Osteoblast (primary cell): ENCODE data around the gene TSFM. TPM values are rescaled to one million over a fixed set of nuclear protein-coding genes. Genes with fewer than 3 reads are reported as not detected.

Source experiments
- DNase-seq: peaks from one replicate; pipeline ENCODE4 v3.0.0; 2011; ENCODE audit warnings: low spot score, mixed read lengths; ENCODE audit not compliant: insufficient read length; ENCODE audit errors: missing footprints
- H2AFZ ChIP-seq: 2 replicates; pipeline ENCODE4 v1.6.0; 2011; ENCODE audit warnings: mild to moderate bottlenecking, low read length
- H3K27ac ChIP-seq: 2 replicates; pipeline ENCODE4 v1.5.1; 2011; ENCODE audit warnings: mild to moderate bottlenecking, low read depth, low read length, moderate library complexity
- H3K27me3 ChIP-seq: 2 replicates; pipeline ENCODE4 v1.6.0; 2012; ENCODE audit warnings: mild to moderate bottlenecking, control low read depth, inconsistent platforms, low read length, moderate library complexity; ENCODE audit not compliant: insufficient read depth
- H3K36me3 ChIP-seq: 2 replicates; pipeline ENCODE4 v1.5.1; 2011; ENCODE audit warnings: mild to moderate bottlenecking, low read length, control low read depth, moderate library complexity; ENCODE audit not compliant: insufficient read depth
- H3K4me1 ChIP-seq: 2 replicates; pipeline ENCODE4 v1.5.1; 2011; ENCODE audit warnings: mild to moderate bottlenecking, low read length, control low read depth, moderate library complexity; ENCODE audit not compliant: insufficient read depth
- H3K4me2 ChIP-seq: 2 replicates; pipeline ENCODE4 v1.6.0; 2011; ENCODE audit warnings: mild to moderate bottlenecking, low read length; ENCODE audit not compliant: insufficient read depth
- H3K4me3 ChIP-seq: fragments of 200-600 bp; sonication (generic); 3 replicates; pipeline ENCODE4 v1.5.1; 2012; ENCODE audit warnings: mild to moderate bottlenecking, low read length, inconsistent platforms; ENCODE audit not compliant: insufficient read depth
- H3K79me2 ChIP-seq: 2 replicates; pipeline ENCODE4 v1.6.0; 2012; ENCODE audit warnings: mild to moderate bottlenecking, low read length, control low read depth, inconsistent platforms; ENCODE audit not compliant: insufficient read depth
- H3K9me3 ChIP-seq: 2 replicates; pipeline ENCODE4 v1.5.1; 2011; ENCODE audit warnings: low read depth, low read length, control low read depth
- H4K20me1 ChIP-seq: 2 replicates; pipeline ENCODE4 v1.6.0; 2012; ENCODE audit warnings: mild to moderate bottlenecking, low read length, control low read depth; ENCODE audit not compliant: insufficient read depth
- CTCF ChIP-seq: IDR thresholded peaks from 2 replicates; pipeline ENCODE4 v1.5.1; 2011; ENCODE audit warnings: mild to moderate bottlenecking, low read depth, low read length, moderate library complexity; ENCODE audit errors: extremely low read depth
- total RNA-seq: library from RNA; depleted of rRNA; stranded (reverse); fragments of >200 nt; gene quantifications from 2 replicates; pipeline ENCODE4 v1.2.3, GENCODE V29; 2012

The TSFM gene
- total RNA-seq, 1 donor = 18.1 TPM

GRCh38 chr12:57815177-57816000 is 32.8 kb downstream of the TSFM start:
- Histone ChIP-seq H3K79me2 (no peaks in the 10 kb centered on the region), H3K4me2 (no peak overlapping the region), H2AFZ (no peak overlapping the region), H3K4me3 (no peak overlapping the region), H3K9me3 (no peaks in the 10 kb centered on the region), H3K4me1 (peaks cover 22% of the 10 kb centered on the region), H3K27ac (no peak overlapping the region), H3K27me3 (no peaks in the 10 kb centered on the region), H3K36me3 (peaks cover 22% of the 10 kb centered on the region), H4K20me1 (peaks cover 21% of the 10 kb centered on the region)
- TF ChIP-seq CTCF = peak; percentile 26
- no peak for DNase-seq

DNA sequence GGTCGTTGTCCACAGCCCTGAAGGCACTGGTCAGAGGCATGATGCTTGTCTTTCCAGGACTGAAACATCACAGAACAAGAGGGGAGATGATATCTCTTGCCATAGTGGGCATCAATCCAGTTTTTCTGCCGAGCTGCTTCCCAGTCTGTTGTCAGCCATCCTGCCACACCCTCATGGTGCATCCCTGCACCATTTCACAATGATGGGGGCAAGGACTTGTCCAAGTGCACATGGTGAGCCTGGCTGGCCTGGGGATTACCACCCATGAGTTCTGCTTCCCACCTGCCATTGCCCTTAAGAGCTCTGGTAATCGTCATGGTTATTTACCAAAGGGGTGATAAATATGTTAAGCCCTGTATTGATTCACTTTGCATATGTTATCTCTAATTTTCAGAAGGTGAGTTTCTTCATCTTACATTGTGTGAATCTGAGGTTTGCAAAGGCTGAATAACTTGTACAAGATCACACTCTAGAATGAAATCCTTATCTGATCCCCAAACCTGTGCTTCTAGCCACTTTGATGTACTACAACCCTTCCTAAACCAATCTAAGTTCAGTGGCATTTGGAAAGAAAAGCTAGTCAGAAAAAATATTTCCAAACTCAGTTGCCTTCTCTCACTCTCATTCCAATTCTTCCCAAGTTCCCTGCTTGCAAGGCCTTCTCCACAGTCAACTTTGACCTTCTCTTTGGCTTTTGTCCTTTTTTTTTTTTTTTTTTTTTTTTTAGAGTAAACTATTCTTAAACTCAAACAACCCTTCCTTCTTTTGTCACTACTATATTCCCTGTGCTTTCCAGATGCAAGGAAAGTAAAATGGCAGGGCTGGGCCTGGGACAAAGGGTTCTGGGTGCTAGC is 33.6 kb downstream of the TSFM start:
- Histone ChIP-seq H3K4me3 (no peak overlapping the region), H3K9me3 (no peaks in the 10 kb centered on the region), H3K79me2 (no peaks in the 10 kb centered on the region), H3K27ac (no peak overlapping the region), H3K36me3 (peaks cover 30% of the 10 kb centered on the region), H2AFZ (no peak overlapping the region), H3K4me2 (no peak overlapping the region), H3K4me1 (peaks cover 22% of the 10 kb centered on the region), H3K27me3 (no peaks in the 10 kb centered on the region), H4K20me1 (peaks cover 22% of the 10 kb centered on the region)
- TF ChIP-seq CTCF = no peak
- DNase-seq = no peak

DNA sequence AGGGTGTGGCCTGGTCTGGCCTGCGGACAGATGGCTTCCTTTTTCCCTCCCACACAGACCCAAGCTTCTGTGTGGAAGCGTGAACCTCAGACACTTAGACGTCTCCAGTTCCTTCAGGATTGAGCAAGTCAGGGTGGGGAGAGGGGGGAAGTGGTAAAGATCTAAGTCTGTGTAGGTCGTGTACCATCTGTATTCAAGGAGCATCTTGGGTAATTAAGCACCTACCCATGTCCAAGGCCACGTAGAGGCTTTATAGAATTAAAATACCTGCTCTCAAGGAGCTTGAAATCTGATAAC is 34.2 kb downstream of the TSFM start:
- H3K4me1 ChIP-seq = peaks cover 22% of the 10 kb centered on the region
- H3K9me3 ChIP-seq = no peaks in the 10 kb centered on the region
- H2AFZ ChIP-seq = no peak overlapping the region
- no peaks in the 10 kb centered on the region for H3K27me3 ChIP-seq
- H3K79me2 ChIP-seq = no peaks in the 10 kb centered on the region
- no peak overlapping the region for H3K4me3 ChIP-seq
- TF ChIP-seq CTCF = no peak
- H3K27ac ChIP-seq = no peak overlapping the region
- no peak overlapping the region for H3K4me2 ChIP-seq
- H4K20me1 ChIP-seq = peaks cover 28% of the 10 kb centered on the region
- no peak for DNase-seq
- H3K36me3 ChIP-seq = peaks cover 36% of the 10 kb centered on the region
